ACC112 (cell line): ENCODE data around the gene PMEPA1.
A peak's percentile ranks its signal among the peaks of the same experiment; 100 is the strongest.

Experiments used
- H2AFZ ChIP-seq: fragments of 200-600 bp; sonication (generic); one replicate; pipeline ENCODE4 v1.6.0; 2017; ENCODE audit warnings: antibody characterized with exemption, low read length; ENCODE audit not compliant: unreplicated experiment
- H3K27ac ChIP-seq: fragments of 200-600 bp; sonication (generic); 2 replicates; pipeline ENCODE4 v1.5.1; 2014; ENCODE audit warnings: low read depth, mild to moderate bottlenecking, antibody characterized with exemption, low read length, moderate library complexity
- H3K27me3 ChIP-seq: fragments of 200-600 bp; sonication (generic); 2 replicates; pipeline ENCODE4 v1.6.1; 2014; ENCODE audit warnings: mild to moderate bottlenecking, antibody characterized with exemption, low read length, moderate library complexity, mixed read lengths; ENCODE audit not compliant: insufficient read depth
- H3K36me3 ChIP-seq: fragments of 200-600 bp; sonication (generic); 2 replicates; pipeline ENCODE4 v1.6.1; 2016; ENCODE audit warnings: mild to moderate bottlenecking, antibody characterized with exemption, low read length, moderate library complexity, mixed read lengths; ENCODE audit not compliant: insufficient read depth
- H3K4me1 ChIP-seq: fragments of 200-600 bp; sonication (generic); one replicate; pipeline ENCODE4 v1.6.1; 2016; ENCODE audit warnings: low read length, mixed read lengths; ENCODE audit not compliant: insufficient read depth, unreplicated experiment, control insufficient read depth
- H3K4me3 ChIP-seq: fragments of 200-600 bp; sonication (generic); 2 replicates; pipeline ENCODE4 v1.5.1; 2014; ENCODE audit warnings: mild to moderate bottlenecking, low read depth, low read length
- H3K79me2 ChIP-seq: fragments of 200-600 bp; sonication (generic); one replicate; pipeline ENCODE4 v1.6.0; 2016; ENCODE audit warnings: low read length; ENCODE audit not compliant: control insufficient read depth, unreplicated experiment, insufficient read depth

The PMEPA1 gene

DNA sequence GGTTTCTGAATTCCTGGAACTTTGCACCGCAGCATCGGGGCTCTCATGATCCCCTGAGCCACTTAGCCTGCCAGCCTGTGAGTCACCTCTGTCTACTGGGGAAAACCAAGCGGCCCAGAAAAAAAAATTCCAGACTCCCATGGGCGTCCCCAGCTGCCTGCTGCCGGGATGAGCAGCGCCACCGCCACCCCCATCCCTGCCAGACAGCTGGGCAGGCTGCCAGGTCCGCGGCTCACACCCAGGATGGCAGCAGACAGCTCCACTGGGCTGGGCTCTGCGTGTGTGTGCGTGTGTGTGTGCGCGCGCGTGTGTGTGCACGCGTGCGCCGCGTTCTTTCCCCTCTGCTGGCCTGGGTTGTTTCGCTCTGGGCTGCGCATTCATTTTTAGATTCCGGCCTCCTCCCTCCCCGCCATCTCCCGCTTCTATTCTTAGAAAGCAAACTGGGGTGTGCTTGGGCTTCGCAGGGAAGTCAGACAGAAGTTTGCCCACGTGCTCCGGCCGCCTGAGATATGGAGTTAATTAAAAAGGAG, 38.9 kb upstream of the PMEPA1 start:
- Histone ChIP-seq H3K27me3 (peaks cover 24% of the 10 kb centered on the region), H3K4me3 (peak overlapping the region; percentile 76), H3K27ac (no peak overlapping the region), H3K36me3 (no peaks in the 10 kb centered on the region), H2AFZ (peak overlapping the region; percentile 83), H3K4me1 (peaks cover 13% of the 10 kb centered on the region), H3K79me2 (no peaks in the 10 kb centered on the region)

DNA sequence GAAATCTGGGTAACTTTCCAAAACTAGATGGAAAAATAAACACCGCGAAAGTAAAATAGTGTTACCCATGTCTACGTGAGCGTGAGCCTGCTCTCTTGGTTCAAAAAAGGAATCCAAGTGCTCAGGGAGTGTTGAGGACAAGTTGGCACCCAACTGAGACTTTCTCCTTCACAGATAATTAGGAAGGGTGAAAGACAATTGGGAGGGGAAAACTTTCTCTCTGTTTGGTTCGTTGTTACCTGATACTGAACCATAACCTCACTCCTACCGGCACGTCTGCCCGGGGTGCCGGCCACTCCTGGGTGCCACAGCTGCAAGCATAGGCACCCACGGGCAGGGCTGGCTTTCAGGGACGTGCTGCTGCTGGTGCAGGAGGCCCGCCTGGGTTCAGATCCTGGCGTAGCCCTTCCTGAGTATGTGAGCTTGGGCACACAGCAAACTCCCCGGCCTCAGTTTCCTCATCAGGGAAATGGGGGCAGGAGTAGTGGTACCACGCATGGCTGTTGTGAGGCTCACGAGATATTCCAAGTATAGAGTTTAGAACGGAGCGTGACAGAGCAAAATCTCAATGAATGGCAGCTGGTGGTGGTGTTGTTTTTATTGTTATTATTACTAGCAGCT, 38.2 kb upstream of the PMEPA1 start:
- Histone ChIP-seq H3K4me3 (peak overlapping the region; percentile 76), H3K4me1 (peaks cover 13% of the 10 kb centered on the region), H3K27me3 (peaks cover 17% of the 10 kb centered on the region), H2AFZ (no peak overlapping the region), H3K79me2 (no peaks in the 10 kb centered on the region), H3K27ac (no peak overlapping the region), H3K36me3 (no peaks in the 10 kb centered on the region)

DNA sequence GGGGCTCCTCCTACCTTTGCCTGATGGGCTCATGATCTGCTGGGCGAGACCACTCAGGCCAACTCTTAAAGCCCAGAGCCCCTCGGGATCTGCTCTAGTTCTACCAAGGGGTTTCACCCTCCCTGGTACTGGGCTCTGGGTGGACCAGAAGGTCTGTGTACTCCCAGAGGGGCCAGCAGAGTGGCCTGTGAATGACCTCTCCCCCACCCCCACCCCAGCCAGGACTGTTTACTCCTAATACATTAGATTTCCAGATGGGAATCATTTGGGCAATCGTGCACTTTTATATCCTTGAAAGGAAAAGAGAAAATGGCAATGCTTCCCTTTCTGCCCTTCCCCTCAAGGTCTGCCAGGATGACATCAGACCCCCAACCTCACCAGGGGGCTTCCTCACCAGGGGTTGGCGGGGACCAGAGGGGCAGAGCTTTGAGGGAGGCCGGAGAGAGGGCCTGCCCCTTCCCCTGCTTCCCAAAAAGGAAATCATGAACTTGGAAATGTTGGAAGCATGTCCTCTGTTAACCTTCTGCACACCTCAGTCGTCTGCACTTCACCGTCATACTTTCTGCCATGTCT, 37.1 kb upstream of the PMEPA1 start:
- Histone ChIP-seq H3K27ac (no peak overlapping the region), H3K27me3 (peaks cover 16% of the 10 kb centered on the region), H3K79me2 (no peaks in the 10 kb centered on the region), H3K4me1 (peaks cover 13% of the 10 kb centered on the region), H3K36me3 (no peaks in the 10 kb centered on the region), H2AFZ (no peak overlapping the region), H3K4me3 (no peak overlapping the region)

DNA sequence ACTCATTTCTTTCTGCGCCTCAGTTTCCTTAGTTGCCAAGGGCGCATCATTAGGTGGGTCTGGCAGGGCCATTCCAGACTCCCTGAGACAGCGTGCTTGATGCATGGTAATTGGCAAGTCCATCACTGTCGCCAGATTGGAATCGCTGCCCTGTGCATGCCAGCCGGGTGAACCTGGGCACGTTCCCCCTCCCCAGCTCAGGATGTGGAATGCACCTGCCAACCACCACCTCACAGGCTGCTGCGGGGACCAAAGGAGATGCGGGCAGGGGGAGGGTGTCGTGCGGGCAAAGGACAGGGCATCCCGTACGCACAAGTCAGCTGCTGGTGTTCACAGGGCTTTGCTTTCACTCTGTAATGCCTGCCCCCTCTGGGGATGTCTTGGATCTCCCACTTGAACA, 36.4 kb upstream of the PMEPA1 start:
- Histone ChIP-seq H3K27me3 (peaks cover 16% of the 10 kb centered on the region), H2AFZ (no peak overlapping the region), H3K27ac (no peak overlapping the region), H3K79me2 (no peaks in the 10 kb centered on the region), H3K36me3 (no peaks in the 10 kb centered on the region), H3K4me3 (no peak overlapping the region), H3K4me1 (peaks cover 13% of the 10 kb centered on the region)

DNA sequence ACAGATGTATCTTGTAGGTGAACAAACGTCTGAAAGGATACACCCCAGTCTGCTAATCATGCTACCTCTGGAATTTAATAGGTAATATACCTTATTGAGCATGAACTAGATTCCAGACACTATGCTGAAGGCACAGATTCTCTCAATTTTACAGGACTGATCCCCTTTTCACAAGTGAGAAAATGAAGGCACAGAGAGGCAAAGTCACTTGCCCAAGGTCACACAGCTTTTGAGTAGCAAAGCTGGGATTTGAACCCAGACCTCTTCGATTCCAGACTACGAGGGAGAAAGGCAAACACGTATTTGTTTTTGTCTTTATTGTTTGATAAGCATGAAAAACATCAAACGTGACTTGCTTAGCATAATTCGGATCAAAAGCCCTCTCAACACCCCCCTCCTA, 34.4 kb upstream of the PMEPA1 start:
- Histone ChIP-seq H3K4me1 (peaks cover 11% of the 10 kb centered on the region), H3K27ac (no peak overlapping the region), H3K79me2 (no peaks in the 10 kb centered on the region), H3K27me3 (peaks cover 9% of the 10 kb centered on the region), H3K36me3 (no peaks in the 10 kb centered on the region), H2AFZ (no peak overlapping the region), H3K4me3 (no peak overlapping the region)

DNA sequence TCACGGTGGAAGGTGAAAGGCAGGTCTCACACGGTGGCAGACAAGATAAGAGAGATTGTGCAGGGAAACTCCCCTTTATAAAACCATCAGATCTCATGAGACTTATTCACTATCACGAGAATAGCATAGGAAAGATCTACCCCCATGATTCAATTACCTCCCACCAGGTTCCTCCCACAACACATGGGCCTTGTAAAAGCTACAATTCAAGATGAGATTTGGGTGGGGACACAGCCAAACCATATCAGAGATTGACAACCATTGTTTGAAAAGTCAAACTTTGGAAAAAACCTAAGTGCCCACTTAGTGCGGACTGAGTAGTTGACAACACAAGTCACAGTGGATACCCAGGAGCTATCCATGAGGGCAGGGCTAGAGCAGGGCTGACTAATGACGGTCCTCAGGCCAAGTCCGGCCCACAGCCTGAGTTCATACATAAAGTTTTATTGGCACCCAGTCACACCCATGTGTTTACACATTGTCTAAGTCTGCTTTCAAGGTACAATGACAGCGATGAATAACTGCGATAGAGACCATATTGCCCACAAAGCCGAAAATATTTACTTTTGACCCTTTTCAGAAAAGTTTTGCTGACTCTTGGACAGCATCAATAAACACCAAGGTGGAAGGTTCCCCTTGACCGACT, 33.8 kb upstream of the PMEPA1 start:
- Histone ChIP-seq H3K4me1 (peaks cover 5% of the 10 kb centered on the region), H3K27ac (no peak overlapping the region), H3K79me2 (no peaks in the 10 kb centered on the region), H2AFZ (no peak overlapping the region), H3K4me3 (no peak overlapping the region), H3K27me3 (peaks cover 13% of the 10 kb centered on the region), H3K36me3 (no peaks in the 10 kb centered on the region)

DNA sequence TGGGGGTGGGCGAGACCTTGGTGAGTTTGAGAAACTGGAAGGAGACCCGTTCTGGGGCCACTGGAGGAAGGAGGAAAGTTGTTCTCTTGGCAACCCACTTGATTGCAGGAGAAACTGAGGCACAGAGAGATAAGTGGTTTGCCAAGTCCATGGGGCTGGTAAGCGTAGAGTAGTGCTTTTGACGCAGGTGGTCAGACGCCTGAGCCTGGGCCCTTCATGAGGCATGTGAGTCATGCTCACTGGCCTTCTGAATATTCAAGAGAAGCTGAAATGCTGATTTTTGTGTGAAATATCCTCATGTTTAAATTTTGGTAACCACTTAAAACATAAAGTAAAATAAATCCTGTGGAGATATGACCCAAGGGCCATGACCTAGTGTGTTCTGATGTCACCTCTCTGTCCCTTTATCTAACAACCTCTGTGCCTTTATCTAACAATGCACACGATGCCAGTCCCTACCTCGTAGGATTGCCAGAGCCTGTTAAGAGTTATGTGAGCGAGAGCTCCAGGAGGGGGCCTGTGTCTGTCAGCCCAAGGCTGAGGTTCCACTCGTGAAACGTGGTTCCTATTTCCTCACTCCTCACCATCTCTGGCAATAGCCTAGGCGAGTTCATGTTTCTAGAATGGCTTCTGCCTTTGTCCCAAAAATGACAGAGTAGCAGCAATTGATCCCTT, 32.8 kb upstream of the PMEPA1 start:
- no peak overlapping the region for H2AFZ ChIP-seq
- H3K4me1 ChIP-seq: no peaks in the 10 kb centered on the region
- H3K79me2 ChIP-seq: no peaks in the 10 kb centered on the region
- H3K27me3 ChIP-seq: peaks cover 21% of the 10 kb centered on the region
- H3K27ac ChIP-seq: no peak overlapping the region
- H3K36me3 ChIP-seq: no peaks in the 10 kb centered on the region
- H3K4me3 ChIP-seq: no peak overlapping the region

DNA sequence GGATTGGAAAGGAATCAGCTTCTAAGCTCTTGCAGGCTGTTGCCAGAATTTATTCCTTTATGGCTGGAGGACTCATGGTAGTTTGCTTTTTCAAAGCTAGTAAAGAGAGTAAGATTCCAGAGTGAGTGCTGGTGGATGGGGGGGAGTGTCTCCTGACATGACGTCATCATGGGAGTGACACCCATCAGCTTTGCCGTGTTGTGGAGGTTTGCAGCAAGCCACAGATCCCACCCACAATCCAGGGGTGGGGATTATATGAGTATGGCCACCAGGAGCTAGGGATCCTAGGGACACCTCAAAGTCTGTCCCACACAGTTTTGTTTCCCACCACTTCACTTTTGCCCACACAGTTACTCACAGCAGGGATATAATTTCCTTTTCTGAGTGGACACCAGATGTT, 28.7 kb upstream of the PMEPA1 start:
- Histone ChIP-seq H3K79me2 (no peaks in the 10 kb centered on the region), H2AFZ (no peak overlapping the region), H3K36me3 (no peaks in the 10 kb centered on the region), H3K27me3 (peaks cover 53% of the 10 kb centered on the region), H3K4me1 (no peaks in the 10 kb centered on the region), H3K27ac (no peak overlapping the region), H3K4me3 (no peak overlapping the region)

DNA sequence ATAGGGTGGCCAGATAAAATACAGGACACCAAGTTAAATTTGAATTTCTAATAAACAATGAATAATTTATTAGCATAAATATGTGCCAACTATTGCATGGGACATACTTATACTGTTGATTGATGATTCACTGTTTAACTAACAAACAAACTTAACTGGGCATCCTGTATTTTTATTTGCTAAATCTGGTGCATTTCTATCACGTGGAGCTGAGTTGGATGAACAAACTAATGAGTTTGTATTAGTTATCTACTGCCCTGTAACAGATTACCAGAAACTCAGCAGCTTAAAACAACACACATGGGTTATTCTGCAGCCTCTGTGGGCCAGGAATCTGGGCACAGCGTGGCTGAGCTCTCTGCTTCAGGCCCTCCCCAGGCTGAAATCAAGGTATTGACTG, 28.2 kb upstream of the PMEPA1 start:
- no peaks in the 10 kb centered on the region for H3K4me1 ChIP-seq
- H3K27me3 ChIP-seq: peaks cover 57% of the 10 kb centered on the region
- no peaks in the 10 kb centered on the region for H3K36me3 ChIP-seq
- no peak overlapping the region for H2AFZ ChIP-seq
- H3K27ac ChIP-seq: no peak overlapping the region
- H3K4me3 ChIP-seq: no peak overlapping the region
- H3K79me2 ChIP-seq: no peaks in the 10 kb centered on the region

DNA sequence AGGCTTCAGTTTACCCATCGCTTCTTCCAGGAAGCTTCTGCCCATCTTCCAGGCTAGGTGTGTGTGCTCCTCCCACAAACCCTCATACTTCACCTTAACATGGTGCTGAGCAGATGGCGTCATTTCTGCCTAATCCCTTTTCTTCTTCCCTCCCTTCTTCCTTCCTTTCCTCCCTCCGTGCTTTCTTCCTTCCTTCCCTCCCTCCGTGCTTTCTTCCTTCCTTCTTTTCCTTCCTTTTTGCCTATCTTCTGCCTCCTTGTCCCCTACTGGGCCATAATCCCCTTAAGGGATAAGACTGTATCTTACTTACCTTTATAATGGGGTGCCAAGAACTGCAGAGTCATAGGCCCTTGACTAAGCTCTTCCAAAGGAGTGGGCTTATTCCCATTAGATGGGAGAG, 27.5 kb upstream of the PMEPA1 start:
- Histone ChIP-seq H3K36me3 (no peaks in the 10 kb centered on the region), H3K27me3 (peaks cover 58% of the 10 kb centered on the region), H3K27ac (no peak overlapping the region), H3K4me1 (no peaks in the 10 kb centered on the region), H2AFZ (no peak overlapping the region), H3K79me2 (no peaks in the 10 kb centered on the region), H3K4me3 (no peak overlapping the region)
